Esophagus squamous epithelium (tissue), 5 donors: ENCODE data around the gene TP53RK. TPM values are rescaled to one million over a fixed set of nuclear protein-coding genes. Genes with fewer than 3 reads are reported as not detected.

Experiments
- DNase-seq: peaks from one replicate; lab custom pipeline; 2025; lab: John Stamatoyannopoulos, UW
- H3K27ac ChIP-seq, 4 donors: fragments of 200-600 bp; sonication (generic); one replicate each; pipeline ENCODE4 v1.5.1; 2016 to 2019; ENCODE audit warnings: mild to moderate bottlenecking in 1 of 4
- H3K27me3 ChIP-seq, 4 donors: fragments of 200-600 bp; sonication (generic); 1 replicate in 3 of 4; 2 replicates in 1 of 4; pipeline versions ENCODE4 v1.5.1 to v1.6.0; 2017 to 2021; ENCODE audit warnings: antibody characterized with exemption in 1 of 4
- H3K36me3 ChIP-seq, 3 donors: fragments of 200-600 bp; sonication (generic); one replicate each; pipeline ENCODE4 v1.5.1; 2016 to 2019
- H3K4me1 ChIP-seq, 3 donors: fragments of 200-600 bp; sonication (generic); one replicate each; pipeline ENCODE4 v1.5.1; 2017 to 2019
- H3K4me3 ChIP-seq, 4 donors: fragments of 200-600 bp; sonication (generic); 1 replicate in 3 of 4; 2 replicates in 1 of 4; pipeline ENCODE4 v1.5.1; 2016 to 2019; ENCODE audit warnings: mild to moderate bottlenecking in 2 of 4, moderate library complexity in 1 of 4
- H3K9me3 ChIP-seq, 3 donors: fragments of 200-600 bp; sonication (generic); one replicate each; pipeline ENCODE4 v1.5.1; 2016 to 2019
- POLR2A ChIP-seq, 4 donors: fragments of 450-650 bp; IDR thresholded peaks; one replicate each; pipeline ENCODE4 v1.6.1; 2017; ENCODE audit warnings: antibody characterized with exemption in 4 of 4, mild to moderate bottlenecking in 4 of 4, moderate library complexity in 3 of 4
- WGBS, 2 donors: methylation state at CpG; one replicate each; pipeline ENCODE4 v1.1.5; 2018; 5-methylcytosine and 5-hydroxymethylcytosine counted together
- intact Hi-C: fragments of 100-400 bp; cut with DNase I; formaldehyde crosslinking; loops from one replicate; pipeline ENCODE4 v1.15.0; 2022
- total RNA-seq, 4 donors: library from RNA; depleted of rRNA; stranded (reverse); fragments of >200 nt; gene quantifications; one replicate each; pipeline ENCODE4 v1.1.0, GENCODE V29; 2016
- TF ChIP-seq, protein P1 (sequence below), 6 experiments: fragments of 450-650 bp in 4 of 6; fragments of 200-600 bp in 2 of 6; sonication (generic) in 2 of 6; IDR thresholded peaks; one replicate each; pipeline ENCODE4 v1.5.1; 2016 to 2019; ENCODE audit warnings: antibody characterized with exemption in 6 of 6, mild to moderate bottlenecking in 4 of 6, moderate library complexity in 4 of 6
- donor health status: DM: yes; HTN: yes; CAD: no.

Gene TP53RK
- total RNA-seq, 4 donors from 2014 or later, result 14.3 to 20.2 (median 17.1) TPM

DNA sequence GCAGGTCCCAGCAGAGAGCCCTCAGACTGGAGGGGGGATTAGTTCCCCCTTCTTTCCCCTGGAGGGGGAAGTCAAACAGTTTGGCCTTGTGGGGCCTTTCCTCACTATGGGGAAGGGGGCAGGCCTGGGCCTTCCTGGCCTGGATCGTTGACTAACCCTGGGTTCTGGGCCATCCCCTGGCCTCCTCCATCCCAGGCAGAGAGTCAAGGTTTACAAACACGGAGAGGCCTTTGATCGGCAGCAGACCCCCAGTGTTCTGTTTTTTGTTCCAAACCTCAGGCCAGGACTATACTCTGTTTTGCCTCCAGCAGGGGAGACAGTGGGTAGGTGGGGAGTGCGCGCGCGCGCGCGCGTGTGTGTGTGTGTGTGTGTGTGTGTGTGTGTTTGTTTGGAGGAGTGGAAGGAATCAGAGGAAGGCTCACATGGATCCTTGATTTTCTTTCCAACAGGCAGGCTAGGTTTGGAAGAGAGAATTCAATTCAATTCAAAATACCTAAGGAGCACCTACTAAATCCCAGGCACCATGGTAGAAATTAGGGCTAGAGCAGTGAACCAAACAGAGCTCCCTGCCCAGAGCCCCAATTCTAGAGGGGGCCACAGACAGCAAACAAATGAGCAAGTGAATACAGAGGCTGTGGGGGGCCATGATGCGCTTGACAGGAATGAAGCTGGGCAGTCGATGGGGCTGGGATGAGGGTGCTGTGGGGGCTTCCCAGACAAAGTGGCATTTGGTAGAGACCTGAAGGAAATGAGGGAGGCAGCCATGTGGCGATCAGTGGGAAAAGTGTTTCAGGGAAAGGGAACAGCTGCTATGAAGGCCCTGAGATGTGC is 14.8 kb downstream of the TP53RK start:
- H3K4me1 ChIP-seq, result no peaks in the 10 kb centered on the region
- H3K9me3 ChIP-seq, result peaks cover 0 to 10% (median 0%) of the 10 kb centered on the region in 3 donors
- no peak for TF ChIP-seq POLR2A (IDR thresholded peaks at IDR 0.05)
- TF ChIP-seq, protein P1, sequence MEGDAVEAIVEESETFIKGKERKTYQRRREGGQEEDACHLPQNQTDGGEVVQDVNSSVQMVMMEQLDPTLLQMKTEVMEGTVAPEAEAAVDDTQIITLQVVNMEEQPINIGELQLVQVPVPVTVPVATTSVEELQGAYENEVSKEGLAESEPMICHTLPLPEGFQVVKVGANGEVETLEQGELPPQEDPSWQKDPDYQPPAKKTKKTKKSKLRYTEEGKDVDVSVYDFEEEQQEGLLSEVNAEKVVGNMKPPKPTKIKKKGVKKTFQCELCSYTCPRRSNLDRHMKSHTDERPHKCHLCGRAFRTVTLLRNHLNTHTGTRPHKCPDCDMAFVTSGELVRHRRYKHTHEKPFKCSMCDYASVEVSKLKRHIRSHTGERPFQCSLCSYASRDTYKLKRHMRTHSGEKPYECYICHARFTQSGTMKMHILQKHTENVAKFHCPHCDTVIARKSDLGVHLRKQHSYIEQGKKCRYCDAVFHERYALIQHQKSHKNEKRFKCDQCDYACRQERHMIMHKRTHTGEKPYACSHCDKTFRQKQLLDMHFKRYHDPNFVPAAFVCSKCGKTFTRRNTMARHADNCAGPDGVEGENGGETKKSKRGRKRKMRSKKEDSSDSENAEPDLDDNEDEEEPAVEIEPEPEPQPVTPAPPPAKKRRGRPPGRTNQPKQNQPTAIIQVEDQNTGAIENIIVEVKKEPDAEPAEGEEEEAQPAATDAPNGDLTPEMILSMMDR (IDR thresholded peaks at IDR 0.05), result no peak
- H3K36me3 ChIP-seq, result no peaks in the 10 kb centered on the region
- 76 to 80% methylated on average over 5 to 12 of the region's 14 CpGs for WGBS, 2 donors
- H3K27me3 ChIP-seq, result no peaks in the 10 kb centered on the region
- intact Hi-C loops, result no loop called here
- no peak for DNase-seq
- H3K27ac ChIP-seq, result no peak overlapping the region
- no peak overlapping the region for H3K4me3 ChIP-seq

DNA sequence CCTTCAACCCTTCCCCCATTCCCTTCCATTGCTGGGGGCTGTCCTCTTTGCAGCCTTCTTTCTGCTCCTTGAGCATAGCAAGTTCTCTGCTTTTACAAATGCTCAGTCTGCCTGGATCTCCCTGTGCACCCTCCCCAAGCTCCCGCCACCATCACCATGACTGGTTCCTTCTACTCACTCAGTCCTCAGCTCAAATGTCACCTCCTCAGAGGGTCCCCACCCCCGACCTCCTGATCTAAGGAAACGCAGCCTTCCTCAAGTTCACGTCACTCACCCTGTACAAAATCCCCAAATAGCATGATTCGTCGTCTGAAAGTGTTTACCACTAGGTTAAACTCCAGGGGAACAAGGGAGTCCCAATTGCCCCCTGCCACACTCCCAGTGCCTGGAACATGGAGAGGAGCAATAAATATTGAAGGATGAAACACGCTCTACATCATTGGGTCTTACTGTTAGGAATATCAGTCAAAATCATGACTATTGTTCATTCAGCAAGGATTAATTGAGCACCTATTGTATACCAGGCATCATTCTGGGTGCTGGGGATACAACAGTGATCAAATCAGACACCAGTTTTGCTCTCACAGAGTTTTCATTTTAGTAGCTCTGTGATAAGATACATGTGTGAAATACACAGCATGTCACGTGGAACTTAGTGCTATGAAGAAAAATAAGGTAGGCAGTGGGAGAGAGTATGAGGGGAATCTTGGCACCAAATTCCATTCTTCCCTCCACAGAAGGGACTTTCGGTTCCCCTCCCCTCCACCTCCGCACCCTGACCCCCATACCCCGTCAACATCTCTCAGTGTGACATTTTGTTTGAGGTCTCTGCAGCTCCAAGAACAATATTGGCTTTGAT is 15.6 kb downstream of the TP53RK start:
- WGBS, 2 donors, result 79 to 91% methylated on average over 10 to 11 of the region's 11 CpGs
- H3K4me1 ChIP-seq, result no peaks in the 10 kb centered on the region
- H3K27ac ChIP-seq, result no peak overlapping the region
- H3K9me3 ChIP-seq, result peaks cover 0 to 10% (median 0%) of the 10 kb centered on the region in 3 donors
- H3K4me3 ChIP-seq, result no peak overlapping the region
- intact Hi-C loops, result no loop called here
- no peaks in the 10 kb centered on the region for H3K36me3 ChIP-seq
- no peak for DNase-seq
- no peak for TF ChIP-seq POLR2A (IDR thresholded peaks at IDR 0.05)
- TF ChIP-seq, protein P1 (IDR thresholded peaks at IDR 0.05), result no peak
- H3K27me3 ChIP-seq, result no peaks in the 10 kb centered on the region

DNA sequence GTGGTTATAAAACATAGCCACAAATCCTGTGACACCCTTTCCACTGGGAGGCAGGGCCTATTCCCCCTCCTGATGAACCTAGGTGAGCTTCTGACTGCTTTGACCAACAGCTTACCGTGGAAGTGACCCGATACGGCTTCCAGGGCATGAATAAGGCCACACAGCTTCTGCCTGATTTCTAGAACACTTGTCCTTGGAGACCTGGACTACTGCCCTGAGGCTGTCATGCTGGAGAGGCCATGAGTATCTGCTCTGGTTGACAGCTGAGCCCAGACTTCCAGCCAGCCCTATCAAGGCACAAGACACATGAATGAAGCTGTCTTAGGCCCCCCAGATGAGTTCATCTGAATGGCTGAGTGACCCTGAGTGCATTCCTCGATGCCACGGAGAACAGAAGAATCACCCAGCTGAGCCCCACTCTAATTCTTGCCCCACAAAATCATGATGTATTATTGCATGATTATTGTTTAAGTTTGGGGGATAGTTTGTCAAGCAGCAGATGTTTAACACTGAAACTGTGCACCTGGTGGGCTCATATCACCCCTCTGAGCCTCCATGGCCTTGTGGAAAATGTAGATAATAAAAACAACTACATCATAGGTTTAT is 16.6 kb downstream of the TP53RK start:
- no peak overlapping the region for H3K4me3 ChIP-seq
- TF ChIP-seq, protein P1 (IDR thresholded peaks at IDR 0.05), result no peak
- TF ChIP-seq POLR2A (IDR thresholded peaks at IDR 0.05), result no peak
- no peak overlapping the region for H3K27ac ChIP-seq
- H3K27me3 ChIP-seq, result no peaks in the 10 kb centered on the region
- intact Hi-C loops, result no loop called here
- no peaks in the 10 kb centered on the region for H3K4me1 ChIP-seq
- DNase-seq, result no peak
- peaks cover 0 to 10% (median 0%) of the 10 kb centered on the region in 3 donors for H3K9me3 ChIP-seq
- H3K36me3 ChIP-seq, result no peaks in the 10 kb centered on the region
- WGBS, 2 donors, result 85 to 94% methylated on average over 3 to 5 of the region's 5 CpGs

DNA sequence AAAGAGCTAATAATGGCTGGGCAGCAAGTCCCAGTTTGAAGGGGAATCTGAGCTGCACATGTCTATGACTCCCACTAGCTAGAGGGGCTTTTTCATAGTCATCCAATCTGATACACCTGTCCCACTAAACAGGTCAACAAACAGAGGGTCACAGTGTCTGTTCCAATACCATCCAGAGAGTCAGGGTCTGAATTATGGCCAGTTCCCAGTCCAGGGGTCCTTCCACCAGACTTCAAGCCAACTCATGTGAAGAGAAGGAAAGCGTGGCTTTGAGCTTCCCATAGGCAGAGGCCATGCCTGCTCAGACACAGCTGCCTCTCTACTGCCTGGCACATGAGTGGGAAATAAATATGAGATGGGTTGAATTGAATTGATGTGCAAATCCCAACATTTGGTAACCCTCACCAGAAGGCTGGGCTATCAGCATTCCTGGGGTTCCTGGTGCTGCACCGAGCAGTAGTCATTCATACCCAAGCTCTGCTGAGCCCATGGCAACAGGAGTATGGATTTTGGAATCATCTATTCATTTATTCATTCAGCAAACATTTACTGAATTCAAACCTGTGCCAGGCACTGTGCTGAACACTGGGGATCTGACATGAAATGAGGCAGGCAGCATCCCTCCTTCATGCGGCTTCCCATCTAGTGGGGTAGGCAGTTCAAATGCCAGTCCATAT is 17.2 kb downstream of the TP53RK start:
- Histone ChIP-seq H3K27ac (no peak overlapping the region), H3K27me3 (no peaks in the 10 kb centered on the region), H3K9me3 (peaks cover 0 to 10% (median 0%) of the 10 kb centered on the region in 3 donors), H3K4me3 (no peak overlapping the region), H3K4me1 (no peaks in the 10 kb centered on the region), H3K36me3 (no peaks in the 10 kb centered on the region)
- intact Hi-C loops, result no loop called here
- TF ChIP-seq, protein P1 (IDR thresholded peaks at IDR 0.05), result no peak
- TF ChIP-seq POLR2A (IDR thresholded peaks at IDR 0.05), result no peak
- DNase-seq, result no peak
- 82 to 96% methylated on average over 3 of the region's 3 CpGs for WGBS, 2 donors
